Stimulated activated CD8-positive, alpha-beta memory T cell treated with anti-CD3 and anti-CD28 coated beads, Interleukin-4, amount 100 ng/mL, for 1 hour (primary cell): ENCODE data around the gene CCDC170.
"Not testable (repeated sequence)": the region's sequence is repeated elsewhere in the genome, so short reads cannot be mapped to it uniquely, and the experiment has no call there.

Source experiments
- DNase-seq, 2 donors: peaks; one replicate each; pipeline ENCODE4 v3.0.0-alpha.2; 2020; ENCODE audit warnings: low read depth in 2 of 2, low spot score in 1 of 2

The CCDC170 gene, protein sequence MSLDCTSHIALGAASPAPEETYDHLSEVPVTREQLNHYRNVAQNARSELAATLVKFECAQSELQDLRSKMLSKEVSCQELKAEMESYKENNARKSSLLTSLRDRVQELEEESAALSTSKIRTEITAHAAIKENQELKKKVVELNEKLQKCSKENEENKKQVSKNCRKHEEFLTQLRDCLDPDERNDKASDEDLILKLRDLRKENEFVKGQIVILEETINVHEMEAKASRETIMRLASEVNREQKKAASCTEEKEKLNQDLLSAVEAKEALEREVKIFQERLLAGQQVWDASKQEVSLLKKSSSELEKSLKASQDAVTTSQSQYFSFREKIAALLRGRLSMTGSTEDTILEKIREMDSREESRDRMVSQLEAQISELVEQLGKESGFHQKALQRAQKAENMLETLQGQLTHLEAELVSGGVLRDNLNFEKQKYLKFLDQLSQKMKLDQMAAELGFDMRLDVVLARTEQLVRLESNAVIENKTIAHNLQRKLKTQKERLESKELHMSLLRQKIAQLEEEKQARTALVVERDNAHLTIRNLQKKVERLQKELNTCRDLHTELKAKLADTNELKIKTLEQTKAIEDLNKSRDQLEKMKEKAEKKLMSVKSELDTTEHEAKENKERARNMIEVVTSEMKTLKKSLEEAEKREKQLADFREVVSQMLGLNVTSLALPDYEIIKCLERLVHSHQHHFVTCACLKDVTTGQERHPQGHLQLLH

DNA sequence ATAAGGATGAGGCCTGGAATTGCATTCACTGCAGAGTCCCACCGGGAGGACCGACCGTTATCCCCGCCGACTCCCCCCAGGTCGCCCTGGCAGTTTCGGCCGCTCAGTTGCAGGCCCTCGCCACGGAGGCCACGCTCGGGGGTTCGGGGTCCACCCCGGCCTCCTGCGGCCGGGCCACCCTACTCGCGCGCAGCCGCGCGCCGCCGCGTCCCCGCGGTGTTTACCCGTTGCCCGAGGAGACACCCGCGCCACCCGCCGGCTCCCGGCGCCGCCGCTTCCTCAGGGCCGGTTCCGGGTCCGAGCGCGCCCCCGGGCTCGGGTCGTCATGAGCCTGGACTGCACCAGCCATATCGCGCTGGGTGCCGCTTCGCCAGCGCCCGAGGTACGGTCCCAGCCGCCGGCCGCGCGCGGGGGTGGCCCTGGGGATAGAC, at the start of gene CCDC170:
Gene CCDC170, plus strand, starts transcription at position 214 of the 431 bp plus-strand sequence. Its CDS starts 112 bp downstream, at position 326.
- DNase-seq = no peak

DNA sequence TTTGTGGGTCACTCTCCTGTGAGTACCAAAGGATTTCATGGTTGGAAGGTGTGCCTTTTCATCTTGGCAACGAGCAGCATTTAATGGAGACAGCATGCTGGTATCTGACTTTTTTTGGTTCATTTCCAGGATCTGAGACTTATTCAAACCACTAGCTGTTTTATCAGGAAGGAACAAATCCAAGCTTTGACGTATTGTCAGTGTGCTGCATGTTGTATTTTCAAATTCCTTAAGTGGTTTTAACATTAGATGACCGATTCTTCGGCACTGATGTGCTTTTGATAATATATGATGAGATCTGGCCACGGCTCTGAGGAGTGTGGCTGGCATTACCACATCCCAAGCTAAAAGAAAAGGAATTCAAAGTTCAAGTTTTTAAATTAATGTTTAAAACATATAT, 48.3 kb upstream of the CCDC170 start:
- no peak for DNase-seq

DNA sequence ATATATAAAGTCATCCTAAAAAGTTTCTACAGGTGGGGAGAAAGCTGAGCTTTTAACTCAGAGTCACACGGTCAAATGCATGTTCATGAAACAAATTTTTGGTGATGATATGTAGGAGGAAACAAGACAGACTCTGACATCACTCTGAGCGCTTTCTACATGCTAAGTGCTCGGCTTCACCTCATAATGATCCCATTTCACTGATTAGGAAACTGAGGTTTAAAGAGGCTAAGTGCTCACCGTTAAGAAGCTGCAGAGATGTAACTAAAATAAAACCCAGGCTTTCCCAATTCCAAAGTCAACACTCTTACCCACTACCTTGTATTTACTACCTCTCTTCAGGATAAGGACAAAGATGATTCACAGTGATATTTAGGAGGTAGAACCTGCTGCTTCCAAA, 46.6 kb upstream of the CCDC170 start:
- no peak for DNase-seq

DNA sequence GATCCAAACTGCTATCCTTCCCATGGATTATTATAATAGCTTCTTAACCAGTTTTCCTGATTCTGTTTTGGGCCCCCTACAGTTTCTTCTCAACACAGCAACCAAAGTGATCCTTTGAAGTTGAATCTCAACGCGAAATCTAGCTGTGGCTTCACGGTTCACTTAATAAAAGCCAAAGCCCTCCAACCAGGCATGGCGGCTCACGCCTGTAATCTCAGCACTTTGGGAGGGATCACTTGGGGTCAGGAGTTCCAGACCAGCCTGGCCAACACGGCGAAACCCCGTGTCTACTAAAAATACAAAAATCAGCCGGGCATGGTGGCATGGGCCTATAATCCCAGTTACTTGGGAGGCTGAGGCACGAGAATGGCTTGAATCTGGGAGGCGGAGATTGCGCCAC, 45.2 kb upstream of the CCDC170 start:
- DNase-seq = no peak

DNA sequence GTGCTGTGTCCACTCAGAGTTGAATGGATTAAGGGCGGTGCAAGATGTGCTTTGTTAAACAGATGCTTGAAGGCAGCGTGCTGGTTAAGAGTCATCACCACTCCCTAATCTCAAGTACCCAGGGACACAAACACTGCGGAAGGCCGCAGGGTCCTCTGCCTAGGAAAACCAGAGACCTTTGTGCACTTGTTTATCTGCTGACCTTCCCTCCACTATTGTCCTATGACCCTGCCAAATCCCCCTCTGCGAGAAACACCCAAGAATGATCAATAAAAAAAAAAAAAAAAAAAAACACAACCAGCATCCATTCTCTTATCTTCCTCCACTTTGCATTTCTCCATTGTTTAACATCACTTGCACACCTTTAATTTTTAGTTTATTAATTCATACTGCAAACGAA, 42.9 kb upstream of the CCDC170 start:
- DNase-seq = not testable (repeated sequence)

DNA sequence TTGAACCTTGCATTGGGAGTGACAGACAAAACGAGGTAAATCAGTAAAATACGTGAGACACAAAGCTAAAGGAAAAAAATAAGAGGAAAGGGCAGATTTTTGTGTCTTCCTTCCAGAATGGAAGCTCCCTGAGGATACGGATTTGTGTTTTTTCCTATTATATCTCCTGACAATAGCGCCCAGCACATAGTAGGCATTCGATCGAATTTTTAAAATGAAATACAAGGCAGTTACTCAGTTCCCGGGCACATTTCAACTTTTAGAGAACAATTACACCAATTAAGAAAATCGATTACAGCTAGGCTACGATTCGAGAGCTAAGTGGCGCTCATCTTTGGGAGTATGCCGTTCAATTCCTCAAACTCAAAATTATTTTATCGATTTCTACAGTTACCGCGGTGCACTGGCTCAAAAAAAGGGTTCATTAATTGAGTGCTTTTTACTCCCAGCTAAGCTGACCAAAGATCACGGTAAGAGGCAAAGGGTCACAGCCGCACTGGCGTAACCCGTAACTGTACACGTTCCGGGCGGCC, 42.3 kb upstream of the CCDC170 start:
- DNase-seq = no peak

DNA sequence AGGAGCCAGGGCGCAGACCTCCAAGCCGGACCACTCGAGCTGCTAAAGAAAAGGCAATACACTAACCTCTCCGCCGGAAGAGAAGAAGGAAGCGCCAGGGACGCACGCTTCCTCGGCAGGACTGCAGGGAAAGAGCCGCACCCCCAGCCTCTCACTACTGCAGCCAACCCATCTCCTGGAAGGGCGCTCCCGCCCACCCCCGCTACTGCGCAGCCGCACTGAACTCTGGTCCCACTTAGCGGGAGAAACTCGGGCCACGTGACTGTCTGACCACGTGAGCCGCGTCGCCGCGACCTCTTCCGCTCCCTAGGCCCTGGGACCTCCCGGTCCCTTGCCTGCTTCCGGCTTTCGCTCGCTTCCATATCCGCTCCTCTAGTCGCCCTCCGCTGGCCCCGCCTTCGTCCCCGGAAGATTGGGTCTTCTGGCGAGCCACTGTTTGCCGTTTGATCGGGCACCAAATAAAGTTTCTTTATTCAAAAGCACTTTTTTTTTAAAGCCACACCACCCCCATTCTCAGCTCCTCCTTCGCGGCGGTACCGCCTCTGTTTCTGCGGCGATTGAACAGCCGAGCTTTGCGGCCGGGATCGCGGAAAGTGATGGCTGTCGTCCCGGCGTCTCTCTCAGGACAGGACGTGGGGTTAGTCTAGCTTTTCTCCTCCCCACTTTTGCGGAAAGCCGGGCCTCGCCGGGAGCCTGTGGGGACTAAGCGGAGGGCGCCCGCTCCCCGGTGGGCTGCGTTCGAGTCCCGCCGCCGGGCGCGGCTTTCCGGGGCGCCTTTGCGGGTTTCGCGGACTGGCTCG, 41.7 kb upstream of the CCDC170 start, which contains the start of gene RMND1:
Gene RMND1, minus strand, starts transcription at position 177 of the 800 bp plus-strand sequence. CDS start 6,315 bp downstream, outside the sequence.
- peak; percentile 98 to 99 for DNase-seq

DNA sequence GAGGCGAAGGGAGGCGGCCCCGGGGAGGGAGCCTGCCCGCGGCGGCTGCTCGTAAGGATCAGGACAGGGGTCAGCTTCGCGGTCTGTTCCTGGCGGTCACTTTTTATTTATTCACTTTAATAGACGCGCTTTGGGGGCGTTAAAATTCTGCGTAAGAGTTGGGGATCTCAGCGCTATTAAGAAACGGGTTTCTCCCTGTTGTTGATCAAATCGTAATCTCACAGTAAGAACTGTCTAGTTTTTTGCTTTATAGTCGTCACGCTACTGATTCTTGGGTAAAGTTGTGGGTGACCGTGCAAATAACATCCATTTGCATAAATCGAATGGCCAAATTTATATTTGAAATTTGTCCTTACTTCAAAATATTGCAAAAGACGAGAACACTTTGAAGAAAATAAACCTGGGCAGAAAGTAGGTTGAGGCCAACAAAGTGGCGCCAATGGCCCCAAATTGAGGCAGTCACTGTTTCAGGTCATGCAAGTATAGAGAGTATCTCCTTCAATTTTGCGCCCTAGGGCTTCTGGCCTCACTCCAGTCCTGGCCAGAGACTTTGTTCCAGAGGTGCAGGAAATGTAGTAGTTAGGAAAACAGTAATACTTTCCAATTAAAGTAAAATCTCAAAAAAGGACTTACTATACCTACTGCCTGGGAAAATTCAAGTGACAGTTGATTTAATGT, 40.9 kb upstream of the CCDC170 start:
- no peak for DNase-seq

DNA sequence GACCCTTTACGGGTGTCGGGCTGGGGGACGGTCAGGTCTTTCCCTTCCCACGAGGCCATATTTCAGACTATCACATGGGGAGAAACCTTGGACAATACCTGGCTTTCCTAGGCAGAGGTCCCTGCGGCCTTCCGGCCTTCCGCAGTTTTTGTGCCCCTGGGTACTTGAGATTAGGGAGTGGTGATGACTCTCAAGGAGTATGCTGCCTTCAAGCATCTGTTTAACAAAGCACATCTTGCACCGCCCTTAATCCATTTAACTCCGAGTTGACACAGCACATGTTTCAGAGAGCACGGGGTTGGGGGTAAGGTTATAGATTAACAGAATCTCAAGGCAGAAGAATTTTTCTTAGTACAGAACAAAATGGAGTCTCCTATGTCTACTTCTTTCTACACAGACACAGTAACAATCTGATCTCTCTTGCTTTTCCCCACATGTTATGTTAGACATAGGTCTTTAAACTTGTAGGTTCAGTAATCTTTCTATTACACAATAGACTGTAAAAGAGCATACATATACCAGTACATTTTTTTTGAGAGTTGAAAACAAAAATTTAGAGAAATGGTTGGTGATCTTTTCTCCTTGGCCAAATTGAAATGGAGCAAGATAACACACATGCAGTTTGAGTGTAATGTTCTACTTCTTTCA, 37.9 kb upstream of the CCDC170 start:
- DNase-seq = not testable (repeated sequence)

DNA sequence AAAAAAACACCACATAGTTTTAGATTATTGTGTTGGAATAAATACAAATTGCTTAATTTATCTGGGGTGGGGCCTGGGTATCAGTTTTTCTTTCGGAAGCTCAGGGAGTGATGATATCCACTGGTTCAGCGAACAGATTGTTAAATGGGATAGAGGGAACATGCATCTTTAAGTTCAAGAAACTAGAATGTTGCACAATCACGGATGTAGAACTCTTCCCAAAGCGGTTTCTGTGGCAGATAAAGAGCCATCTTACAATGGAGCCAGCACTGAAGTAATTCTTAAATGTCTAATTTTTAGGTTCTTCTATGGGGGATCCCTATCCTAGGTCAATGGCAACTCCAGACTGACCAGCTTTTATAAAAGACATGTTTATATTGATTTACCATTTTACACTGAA, 32.1 kb upstream of the CCDC170 start:
- no peak for DNase-seq

DNA sequence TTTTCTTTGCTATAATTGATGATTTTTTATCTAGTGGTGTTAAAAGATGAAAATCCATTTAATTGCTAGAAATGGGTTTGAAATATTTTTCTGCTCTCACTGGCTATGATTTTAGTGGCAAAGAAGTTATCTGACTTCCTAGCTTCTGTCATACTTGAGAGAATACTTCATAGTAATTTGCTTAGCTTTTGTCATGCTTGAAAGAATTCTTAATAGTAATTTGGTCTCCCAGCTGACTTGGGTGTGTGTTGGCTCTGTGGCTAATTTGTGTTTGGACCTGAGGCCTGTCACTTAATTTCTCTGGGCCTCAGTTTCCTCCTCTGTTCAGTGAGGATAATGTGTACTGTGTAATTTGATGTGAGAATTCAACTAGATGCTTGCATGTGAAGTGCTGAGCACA, 29.1 kb upstream of the CCDC170 start:
- no peak for DNase-seq

DNA sequence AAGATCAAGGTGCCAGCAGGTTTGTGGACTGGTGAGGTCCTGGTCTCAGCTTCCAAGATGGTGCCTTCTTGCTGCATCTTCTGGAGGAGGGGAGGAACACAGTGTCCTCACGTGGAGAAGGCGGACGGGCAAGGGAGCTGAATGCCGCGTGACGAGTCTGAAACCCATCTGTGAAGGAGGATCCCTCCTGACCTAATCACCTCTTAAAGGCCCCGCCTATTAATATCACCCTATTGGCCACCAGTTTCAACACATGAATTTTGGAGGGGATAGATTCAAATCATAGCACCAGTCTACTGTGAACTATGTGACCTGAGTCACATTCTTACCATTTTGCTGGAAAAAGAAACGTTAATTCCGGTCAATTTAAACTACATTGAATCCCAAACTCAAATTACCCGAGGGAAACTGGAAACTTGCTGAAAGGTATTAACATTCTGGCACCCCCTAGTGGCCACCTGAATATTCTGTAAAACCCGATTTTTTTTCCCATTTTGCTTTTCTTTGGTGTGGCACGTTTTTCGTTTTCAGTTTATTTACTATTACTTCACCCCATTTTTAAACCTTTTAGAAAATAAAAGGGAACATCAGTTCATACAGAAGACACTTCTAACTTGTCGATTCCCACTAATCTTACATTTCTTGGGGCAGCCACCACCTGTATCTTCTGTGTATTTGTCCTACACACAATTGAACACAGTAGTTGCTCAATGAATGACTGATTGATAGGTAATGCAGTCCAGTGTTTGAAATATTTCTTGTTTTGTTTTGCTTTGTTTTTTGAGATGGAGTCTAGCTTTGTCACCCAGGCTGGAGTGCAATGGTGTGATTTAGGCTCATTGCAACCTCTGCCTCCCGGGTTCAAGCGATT, 17.9 kb upstream of the CCDC170 start:
- DNase-seq = peak; percentile 22 to 25

DNA sequence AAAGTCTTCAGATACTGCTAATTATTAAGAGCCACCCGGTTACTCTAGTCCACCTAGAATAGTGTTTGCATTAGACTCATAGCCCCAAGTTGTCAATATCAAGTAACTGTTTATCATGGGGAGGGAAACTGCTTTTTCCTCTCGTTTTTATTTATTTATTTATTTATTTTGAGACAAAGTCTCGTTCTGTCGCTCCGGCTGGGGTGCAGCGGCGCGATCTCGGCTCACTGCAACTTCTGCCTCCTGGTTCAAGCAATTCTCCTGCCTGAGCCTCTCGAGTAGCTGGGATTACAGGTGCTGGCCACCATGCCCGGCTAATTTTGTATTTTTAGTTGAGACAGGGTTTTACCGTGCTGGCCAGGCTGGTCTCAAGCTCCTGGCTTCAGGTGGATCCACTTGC, 16.1 kb upstream of the CCDC170 start:
- no peak for DNase-seq

DNA sequence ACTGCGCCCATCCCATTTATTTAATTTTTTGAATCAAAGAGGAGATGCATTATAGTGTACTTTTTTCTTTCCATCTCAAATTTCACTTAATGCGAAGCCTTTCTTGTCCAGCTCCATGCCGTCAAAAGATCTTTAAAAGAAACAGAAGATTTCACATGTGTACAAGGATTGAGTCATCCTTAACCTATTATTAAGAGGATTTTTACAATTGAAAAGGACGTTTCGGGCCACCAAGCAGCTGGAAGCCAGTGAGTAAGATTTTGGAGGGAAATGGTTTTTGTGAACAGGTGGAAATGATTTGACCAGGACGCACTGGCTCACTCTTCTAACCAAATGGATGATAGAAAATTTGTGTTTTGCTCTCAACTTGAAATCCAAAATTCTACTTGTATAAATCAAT, 15.1 kb upstream of the CCDC170 start:
- DNase-seq = no peak

DNA sequence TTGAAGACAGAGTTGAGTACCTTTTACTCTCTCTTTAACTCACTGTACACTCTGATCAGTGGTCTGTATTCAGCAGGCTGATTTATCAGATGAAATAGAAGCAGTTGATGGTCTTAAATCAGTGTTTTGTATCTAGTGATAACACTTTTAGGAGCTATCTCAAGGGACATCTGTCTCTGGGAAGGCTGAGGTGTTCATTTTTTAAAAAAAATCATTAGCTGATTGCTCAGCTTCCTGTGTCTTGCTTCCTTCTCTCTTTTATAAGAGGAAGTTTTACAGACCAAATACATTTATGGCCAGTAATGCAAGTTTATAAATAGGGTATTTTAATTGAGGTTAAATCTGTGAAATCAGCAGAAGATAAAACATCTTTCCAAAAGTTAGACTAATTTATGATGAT, 12.0 kb upstream of the CCDC170 start:
- no peak for DNase-seq

DNA sequence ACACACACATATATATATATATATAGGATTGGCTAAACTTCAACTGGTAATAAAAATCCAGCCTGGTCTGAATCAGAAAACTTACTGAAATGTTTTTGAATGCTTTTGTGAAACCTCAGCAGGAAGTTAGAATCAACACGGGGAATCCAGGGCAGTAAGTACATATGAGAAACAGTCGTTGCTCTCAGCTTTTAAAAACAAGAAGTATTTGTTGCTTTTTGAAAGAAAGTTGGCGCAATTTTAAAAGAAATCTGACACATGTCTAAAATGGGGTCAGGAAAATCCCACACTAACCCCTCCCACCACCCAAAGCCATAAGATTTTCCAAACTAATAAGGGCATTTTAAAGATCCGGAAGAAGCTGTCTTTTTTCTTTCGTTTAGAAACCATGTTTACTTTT, 11.5 kb upstream of the CCDC170 start:
- no peak for DNase-seq

DNA sequence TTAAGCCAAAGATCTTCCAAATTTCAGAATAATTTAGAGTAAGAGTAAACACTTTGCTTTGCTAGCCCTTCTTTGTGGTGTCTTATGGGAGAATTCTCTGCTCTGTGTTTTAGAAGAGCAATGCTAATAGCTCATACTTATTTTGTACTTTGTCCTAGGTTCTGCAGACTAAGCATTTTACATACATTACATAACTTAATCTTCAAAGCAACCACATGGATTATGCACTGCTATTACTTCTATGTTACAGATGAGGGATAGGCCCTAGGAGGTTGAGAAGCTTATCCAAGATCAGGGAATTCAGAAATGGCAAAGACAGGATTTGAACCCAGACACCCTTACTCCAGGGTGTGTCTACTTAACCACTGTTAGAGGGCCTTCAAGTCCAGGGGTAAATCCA, 9.8 kb upstream of the CCDC170 start:
- DNase-seq = no peak

DNA sequence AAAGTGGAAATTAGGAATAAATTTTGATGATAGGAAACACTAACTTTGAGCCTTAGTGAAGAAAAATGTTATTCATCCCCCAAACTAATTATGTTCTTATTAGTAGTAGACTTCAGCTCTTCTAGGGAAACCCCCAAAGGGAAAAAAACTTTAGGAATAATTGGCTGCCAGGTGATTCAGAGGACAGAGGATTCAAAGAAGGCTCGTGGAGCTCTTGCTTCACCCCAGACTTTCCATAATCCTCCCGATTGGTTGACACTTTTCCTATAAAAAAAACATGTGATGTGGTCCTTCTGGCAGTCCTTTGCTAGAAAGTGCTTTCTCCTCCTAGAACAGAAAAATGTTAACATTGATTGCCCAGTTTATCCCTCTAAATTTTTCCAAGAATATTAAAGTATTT, 5.6 kb upstream of the CCDC170 start:
- DNase-seq = no peak

DNA sequence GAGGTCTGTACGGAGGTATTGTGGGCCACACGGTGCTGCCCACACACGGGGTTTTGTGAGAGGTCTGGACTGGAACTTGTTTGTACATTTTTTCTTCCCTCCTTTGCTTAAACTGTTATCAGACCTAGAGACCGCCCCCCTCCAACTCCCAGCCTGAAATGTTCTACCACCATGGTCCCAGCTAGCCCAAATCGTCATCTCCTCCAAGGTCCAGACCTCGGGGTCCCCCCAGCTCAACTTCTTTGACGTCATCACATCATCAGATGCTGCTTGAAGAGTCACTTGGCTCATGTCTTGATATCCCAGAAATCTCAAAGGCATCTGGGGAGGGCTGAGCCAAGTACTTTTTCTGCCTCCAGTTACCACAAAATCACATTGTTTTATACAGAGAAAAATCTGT, 2.8 kb upstream of the CCDC170 start:
- DNase-seq = no peak
